Nephron (organoid): ENCODE data around the gene CLEC19A.

Experiments used
- H3K27ac Mint-ChIP-seq, 3 experiments: 2 replicates each; pipeline ENCODE4 v1.8.0; 2020; ENCODE audit warnings: mixed read lengths in 3 of 3, mild to moderate bottlenecking in 2 of 3, moderate library complexity in 1 of 3
- H3K27me3 Mint-ChIP-seq: 2 replicates; pipeline ENCODE4 v1.8.0; 2021; ENCODE audit warnings: low read depth, mild to moderate bottlenecking, moderate library complexity, mixed read lengths
- H3K36me3 Mint-ChIP-seq: 2 replicates; pipeline ENCODE4 v1.8.0; 2020; ENCODE audit warnings: low read depth, mixed read lengths
- H3K4me1 Mint-ChIP-seq: 2 replicates; pipeline ENCODE4 v1.8.0; 2020; ENCODE audit warnings: mixed read lengths
- H3K4me3 Mint-ChIP-seq, 3 experiments: 2 replicates each; pipeline ENCODE4 v1.8.0; 2020; ENCODE audit warnings: mild to moderate bottlenecking in 3 of 3, mixed read lengths in 3 of 3, moderate library complexity in 2 of 3
- H3K9me3 Mint-ChIP-seq: 2 replicates; pipeline ENCODE4 v1.8.0; 2020; ENCODE audit warnings: mixed read lengths
- CTCF ChIP-seq, 3 experiments: fragments of 200-600 bp; sonication (generic); IDR thresholded peaks; one replicate each; pipeline ENCODE4 v1.5.0; 2021; ENCODE audit warnings: antibody characterized with exemption in 3 of 3; ENCODE audit not compliant: unreplicated experiment in 3 of 3

Gene CLEC19A

GRCh38 chr16:19301931-19302330, 16.4 kb downstream of the CLEC19A start:
- peaks cover 4% of the 10 kb centered on the region for H3K27me3 Mint-ChIP-seq
- H3K4me3 Mint-ChIP-seq = no peak overlapping the region
- no peak for TF ChIP-seq CTCF (IDR thresholded peaks at IDR 0.05; ENCODE audit: unreplicated experiment in 3 of 3)
- H3K4me1 Mint-ChIP-seq = no peaks in the 10 kb centered on the region
- no peaks in the 10 kb centered on the region for H3K9me3 Mint-ChIP-seq
- no peaks in the 10 kb centered on the region for H3K36me3 Mint-ChIP-seq
- no peak overlapping the region for H3K27ac Mint-ChIP-seq

- Mint-ChIP-seq H3K27me3 (no peaks in the 10 kb centered on the region), H3K27ac (no peak overlapping the region), H3K9me3 (no peaks in the 10 kb centered on the region), H3K4me1 (no peaks in the 10 kb centered on the region), H3K4me3 (no peak overlapping the region), H3K36me3 (no peaks in the 10 kb centered on the region)
- no peak for TF ChIP-seq CTCF (IDR thresholded peaks at IDR 0.05; ENCODE audit: unreplicated experiment in 3 of 3)
Observed at GRCh38 chr16:19304750-19305149, 19.2 kb downstream of the CLEC19A start.

- Mint-ChIP-seq H3K36me3 (no peaks in the 10 kb centered on the region), H3K4me3 (no peak overlapping the region), H3K4me1 (no peaks in the 10 kb centered on the region), H3K27ac (no peak overlapping the region), H3K27me3 (no peaks in the 10 kb centered on the region), H3K9me3 (no peaks in the 10 kb centered on the region)
- TF ChIP-seq CTCF (IDR thresholded peaks at IDR 0.05; ENCODE audit: unreplicated experiment in 3 of 3) = no peak
Observed at GRCh38 chr16:19305443-19305842, 19.9 kb downstream of the CLEC19A start.

GRCh38 chr16:19307587-19308241, 22.2 kb downstream of the CLEC19A start:
- Mint-ChIP-seq H3K4me3 (no peak overlapping the region), H3K36me3 (no peaks in the 10 kb centered on the region), H3K9me3 (peaks cover 5% of the 10 kb centered on the region), H3K27me3 (no peaks in the 10 kb centered on the region), H3K27ac (no peak overlapping the region), H3K4me1 (no peaks in the 10 kb centered on the region)
- no peak for TF ChIP-seq CTCF (IDR thresholded peaks at IDR 0.05; ENCODE audit: unreplicated experiment in 3 of 3)

GRCh38 chr16:19308392-19308791, 22.9 kb downstream of the CLEC19A start:
- no peak overlapping the region for H3K4me3 Mint-ChIP-seq
- no peaks in the 10 kb centered on the region for H3K4me1 Mint-ChIP-seq
- no peaks in the 10 kb centered on the region for H3K36me3 Mint-ChIP-seq
- no peak overlapping the region for H3K27ac Mint-ChIP-seq
- no peak for TF ChIP-seq CTCF (IDR thresholded peaks at IDR 0.05; ENCODE audit: unreplicated experiment in 3 of 3)
- peaks cover 5% of the 10 kb centered on the region for H3K27me3 Mint-ChIP-seq
- H3K9me3 Mint-ChIP-seq = peaks cover 11% of the 10 kb centered on the region

GRCh38 chr16:19309178-19309577, 23.6 kb downstream of the CLEC19A start:
- Mint-ChIP-seq H3K4me3 (no peak overlapping the region), H3K27me3 (peaks cover 6% of the 10 kb centered on the region), H3K36me3 (no peaks in the 10 kb centered on the region), H3K9me3 (peaks cover 11% of the 10 kb centered on the region), H3K27ac (no peak overlapping the region), H3K4me1 (no peaks in the 10 kb centered on the region)
- TF ChIP-seq CTCF (IDR thresholded peaks at IDR 0.05; ENCODE audit: unreplicated experiment in 3 of 3) = no peak
